GM18873 (cell line): Measurements from ENCODE around the gene WNK3.
"Not testable (repeated sequence)": the region's sequence is repeated elsewhere in the genome, so short reads cannot be mapped to it uniquely, and the experiment has no call there.

Experiments used
- ATAC-seq: cut with Tn5 transposase; IDR thresholded peaks from one replicate; pipeline ENCODE4 v1.9.1; 2021; ENCODE audit warnings: mild to moderate bottlenecking, moderate library complexity, moderate number of reproducible peaks; ENCODE audit not compliant: unreplicated experiment, low FRiP score

The WNK3 gene

GRCh38 chrX:54357414-54358377, at the start of gene WNK3:
Gene WNK3, minus strand, starts transcription at chrX:54358046.
- ATAC-seq = no peak

- ATAC-seq = no peak
These were observed 49.4 kb upstream of the WNK3 start for GRCh38 chrX:54407266-54407665.

- no peak for ATAC-seq
These were observed 39.3 kb upstream of the WNK3 start for GRCh38 chrX:54397113-54397512.

- ATAC-seq = no peak
These were observed 28.5 kb upstream of the WNK3 start for GRCh38 chrX:54386314-54386713.

- ATAC-seq = not testable (repeated sequence)
These were observed 26.8 kb upstream of the WNK3 start for GRCh38 chrX:54384661-54385060.

GRCh38 chrX:54359408-54359807, 1.6 kb upstream of the WNK3 start:
- no peak for ATAC-seq

GRCh38 chrX:54358424-54359211, 772 bp upstream of the WNK3 start:
- ATAC-seq = no peak

GRCh38 chrX:54352677-54353076, 5.2 kb downstream of the WNK3 start:
- ATAC-seq = no peak

- ATAC-seq = not testable (repeated sequence)
These were observed 20.5 kb downstream of the WNK3 start for GRCh38 chrX:54337383-54337782.

- ATAC-seq = no peak
These were observed 32.8 kb downstream of the WNK3 start for GRCh38 chrX:54325077-54325476.

GRCh38 chrX:54320067-54320466, 37.8 kb downstream of the WNK3 start:
- ATAC-seq = no peak

- no peak for ATAC-seq
These were observed 51.5 kb downstream of the WNK3 start for GRCh38 chrX:54306379-54306778.

GRCh38 chrX:54301516-54301915, 56.3 kb downstream of the WNK3 start:
- ATAC-seq = no peak

GRCh38 chrX:54294306-54294705, 63.5 kb downstream of the WNK3 start:
- no peak for ATAC-seq

GRCh38 chrX:54292755-54293154, 65.1 kb downstream of the WNK3 start:
- ATAC-seq = no peak

- no peak for ATAC-seq
These were observed 66.1 kb downstream of the WNK3 start for GRCh38 chrX:54291758-54292157.

- no peak for ATAC-seq
These were observed 68.9 kb downstream of the WNK3 start for GRCh38 chrX:54288968-54289367.

- ATAC-seq = no peak
These were observed 69.6 kb downstream of the WNK3 start for GRCh38 chrX:54288277-54288676.

- ATAC-seq = no peak
These were observed 76.2 kb downstream of the WNK3 start for GRCh38 chrX:54281676-54282075.

GRCh38 chrX:54280466-54280865, 77.4 kb downstream of the WNK3 start:
- no peak for ATAC-seq

GRCh38 chrX:54271664-54272063, 86.2 kb downstream of the WNK3 start:
- ATAC-seq = no peak
